Lung (tissue), 12 donors: ENCODE results near the gene FGR. TPM values are rescaled to one million over a fixed set of nuclear protein-coding genes. Genes with fewer than 3 reads are reported as not detected.

Experiments
- ATAC-seq: fragments of 200-7000 bp; cut with Tn5 transposase; one replicate; pipeline ENCODE4 v1.9.1; 2020; ENCODE audit warnings: moderate number of reproducible peaks; ENCODE audit not compliant: insufficient read depth, low FRiP score
- DNase-seq, 3 donors: peaks; one replicate each; pipeline ENCODE4 v3.0.0-alpha.2; 2013 to 2017
- H3K27ac ChIP-seq, 2 donors: one replicate each; pipeline ENCODE4 v1.5.1; 2013; ENCODE audit warnings: mild to moderate bottlenecking in 2 of 2, moderate library complexity in 2 of 2, control low read depth in 1 of 2, inconsistent platforms in 1 of 2, low read depth in 1 of 2, low read length in 1 of 2
- H3K27me3 ChIP-seq, 3 donors: one replicate each; pipeline ENCODE4 v1.5.1; 2013; ENCODE audit warnings: low read length in 2 of 3; ENCODE audit not compliant: control insufficient read depth in 3 of 3, insufficient read depth in 3 of 3
- H3K36me3 ChIP-seq, 4 donors: one replicate each; pipeline ENCODE4 v1.5.1; 2013; ENCODE audit warnings: low read length in 4 of 4, mild to moderate bottlenecking in 1 of 4, moderate library complexity in 1 of 4; ENCODE audit not compliant: control insufficient read depth in 4 of 4, insufficient read depth in 4 of 4
- H3K4me1 ChIP-seq, 5 donors: one replicate each; pipeline ENCODE4 v1.5.1; 2013; ENCODE audit warnings: low read length in 5 of 5, mild to moderate bottlenecking in 2 of 5, moderate library complexity in 1 of 5; ENCODE audit not compliant: control insufficient read depth in 5 of 5, insufficient read depth in 5 of 5
- H3K4me3 ChIP-seq: one replicate; pipeline ENCODE4 v1.5.1; 2013; ENCODE audit warnings: mild to moderate bottlenecking, control low read depth, moderate library complexity
- H3K9ac ChIP-seq, 2 donors: one replicate each; pipeline ENCODE4 v1.5.1; 2013; ENCODE audit warnings: low read length in 2 of 2, control low read depth in 1 of 2; ENCODE audit not compliant: insufficient read depth in 1 of 2
- H3K9me3 ChIP-seq, 4 donors: one replicate each; pipeline ENCODE4 v1.5.1; 2013; ENCODE audit warnings: low read length in 3 of 4, mild to moderate bottlenecking in 1 of 4, moderate library complexity in 1 of 4; ENCODE audit not compliant: control insufficient read depth in 4 of 4, insufficient read depth in 3 of 4
- CTCF ChIP-seq: IDR thresholded peaks from 2 replicates; pipeline ENCODE4 v1.5.1; 2012; ENCODE audit warnings: mild to moderate bottlenecking; ENCODE audit errors: control extremely low read depth, extremely low read depth
- WGBS, 2 donors: extraction: QIAGEN DNeasy Blood & Tissue Kit; methylation state at CpG; one replicate each; pipeline ENCODE4 v1.1.7; 2013; 5-methylcytosine and 5-hydroxymethylcytosine counted together
- polyA plus RNA-seq, 2 donors: library from polyadenylated mRNA; stranded (reverse); fragments of 200-250 nt; gene quantifications; one replicate each; pipeline ENCODE4 v1.2.1, GENCODE V29; 2013
- total RNA-seq, 2 donors: library from RNA; depleted of rRNA in 1 of 2; stranded (reverse); fragments of >200 nt in 1 of 2; gene quantifications; one replicate each; pipeline ENCODE4 v1.2.1, GENCODE V29; 2014 to 2021
- donor health status: control.
- donor health status: control.
- donor health status: Bipolar disorder and iron deficiency.
- donor health status: healthy.
- donor health status: DM: yes; HTN: yes; CAD: no.

The FGR gene
- total and polyA plus RNA-seq, 4 donors: 26.6 to 403 (median 111) TPM

GRCh38 chr1:27614625-27615344 lies 20.2 kb downstream of the FGR start:
- Histone ChIP-seq H3K4me3 (no peak overlapping the region), H3K27me3 (no peaks in the 10 kb centered on the region), H3K36me3 (peaks cover 0 to 14% (median 0%) of the 10 kb centered on the region in 4 donors), H3K27ac (no peak overlapping the region), H3K9me3 (peaks cover 0 to 2% (median 0%) of the 10 kb centered on the region in 4 donors), H3K4me1 (peaks cover 0 to 8% (median 0%) of the 10 kb centered on the region in 5 donors), H3K9ac (no peak overlapping the region)
- DNase-seq (peak; percentile 69 to 70 (median 70)), ATAC-seq (no peak)
- no peak for TF ChIP-seq CTCF
- WGBS, 2 donors: 46 to 65% methylated on average over 24 to 26 of the region's 26 CpGs

GRCh38 chr1:27614043-27614624 lies 20.9 kb downstream of the FGR start:
- no peak for ATAC-seq
- peaks cover 0 to 8% (median 0%) of the 10 kb centered on the region in 5 donors for H3K4me1 ChIP-seq

GRCh38 chr1:27612718-27613117 lies 22.3 kb downstream of the FGR start:
- no peak for DNase-seq
- H3K36me3 ChIP-seq: peaks cover 0 to 14% (median 0%) of the 10 kb centered on the region in 4 donors
- no peak overlapping the region for H3K4me3 ChIP-seq
- ATAC-seq: no peak
- peaks cover 0 to 8% (median 0%) of the 10 kb centered on the region in 5 donors for H3K4me1 ChIP-seq
- no peak for TF ChIP-seq CTCF
- no peak overlapping the region for H3K27ac ChIP-seq
- 88 to 94% methylated on average over 12 of the region's 12 CpGs for WGBS, 2 donors
- H3K9me3 ChIP-seq: peaks cover 0 to 2% (median 0%) of the 10 kb centered on the region in 4 donors
- H3K9ac ChIP-seq: no peak overlapping the region
- H3K27me3 ChIP-seq: no peaks in the 10 kb centered on the region

More at GRCh38 chr1:27614043-27614624, 20.9 kb downstream of the FGR start:
- DNase-seq: no peak
- WGBS, 2 donors: 83 to 89% methylated on average over 16 of the region's 16 CpGs
- Histone ChIP-seq H3K9me3 (peaks cover 0 to 2% (median 0%) of the 10 kb centered on the region in 4 donors), H3K4me3 (no peak overlapping the region), H3K27ac (no peak overlapping the region), H3K36me3 (peaks cover 0 to 14% (median 0%) of the 10 kb centered on the region in 4 donors), H3K9ac (no peak overlapping the region), H3K27me3 (no peaks in the 10 kb centered on the region)
- no peak for TF ChIP-seq CTCF
